HG02642 (cell line): Measurements from ENCODE around the gene PHACTR4.
"Not testable (repeated sequence)": the region's sequence is repeated elsewhere in the genome, so short reads cannot be mapped to it uniquely, and the experiment has no call there.

Source experiments
- ATAC-seq: cut with Tn5 transposase; IDR thresholded peaks from one replicate; pipeline ENCODE4 v1.9.1; 2021; ENCODE audit warnings: mild to moderate bottlenecking; ENCODE audit not compliant: unreplicated experiment, poor library complexity

PHACTR4 gene

GRCh38 chr1:28370239-28371009 lies 884 bp downstream of the PHACTR4 start:
- ATAC-seq: peak; percentile 18

DNA sequence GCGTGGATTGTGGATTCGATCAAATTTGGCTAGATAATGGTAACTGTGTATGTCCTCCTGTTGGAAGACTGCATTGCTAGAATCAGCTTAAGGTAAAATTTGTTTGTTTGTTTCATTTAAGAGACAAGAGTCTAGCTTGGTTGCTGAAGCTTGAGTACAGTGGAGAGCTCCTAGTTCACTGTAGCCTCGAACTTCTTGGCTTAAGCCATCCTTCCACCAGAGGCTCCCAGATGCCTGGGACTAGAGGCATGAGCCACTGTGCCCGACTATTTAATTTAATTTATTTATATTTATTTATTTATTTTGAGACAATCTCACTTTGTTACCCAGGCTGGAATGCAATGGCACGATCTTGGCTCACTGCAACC lies 1.5 kb downstream of the PHACTR4 start:
- no peak for ATAC-seq

DNA sequence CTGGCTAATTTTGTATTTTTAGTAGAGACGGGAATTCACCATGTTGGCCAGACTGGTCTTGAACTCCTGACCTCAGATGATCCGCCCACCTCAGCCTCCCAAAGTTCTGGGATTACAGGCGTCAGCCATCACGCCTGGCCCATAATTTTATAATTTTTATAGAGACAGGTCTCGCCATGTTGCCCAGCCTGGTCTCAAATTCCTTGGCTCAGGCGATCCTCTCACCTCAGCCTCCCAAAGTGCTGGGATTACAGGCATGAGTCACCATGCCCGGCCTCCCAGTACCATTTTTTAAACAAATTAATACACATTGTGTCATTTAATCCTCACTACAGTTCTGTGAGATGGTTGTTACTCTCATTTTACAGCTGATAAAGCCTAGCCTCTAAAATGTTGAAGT lies 3.9 kb downstream of the PHACTR4 start:
- not testable (repeated sequence) for ATAC-seq

GRCh38 chr1:28374297-28374696 lies 4.8 kb downstream of the PHACTR4 start:
- ATAC-seq: no peak

DNA sequence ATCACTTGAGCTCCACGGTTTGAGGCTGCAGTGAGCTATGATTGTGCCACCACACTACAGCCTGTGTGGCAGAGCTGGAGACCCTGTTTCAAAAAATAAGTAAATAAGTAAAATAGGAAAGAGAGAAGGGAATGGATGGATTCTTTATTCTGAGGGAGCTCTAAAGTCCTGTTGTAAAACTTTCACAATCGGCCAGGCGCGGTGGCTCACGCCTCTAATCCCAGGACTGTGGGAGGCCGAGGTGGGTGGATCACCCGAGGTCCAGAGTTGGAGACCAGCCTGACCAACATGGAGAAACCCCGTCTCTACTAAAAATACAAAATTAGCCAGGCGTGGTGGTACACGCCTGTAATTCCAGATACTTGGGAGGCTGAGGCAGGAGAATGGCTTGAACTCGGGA lies 6.1 kb downstream of the PHACTR4 start:
- ATAC-seq: not testable (repeated sequence)

- ATAC-seq: not testable (repeated sequence)
Observed at GRCh38 chr1:28376195-28376594, 6.7 kb downstream of the PHACTR4 start.

GRCh38 chr1:28378906-28379305 lies 9.4 kb downstream of the PHACTR4 start:
- no peak for ATAC-seq

- no peak for ATAC-seq
Observed at GRCh38 chr1:28380394-28380793, 10.9 kb downstream of the PHACTR4 start.

- ATAC-seq: not testable (repeated sequence)
Observed at GRCh38 chr1:28383785-28384184, 14.2 kb downstream of the PHACTR4 start.

DNA sequence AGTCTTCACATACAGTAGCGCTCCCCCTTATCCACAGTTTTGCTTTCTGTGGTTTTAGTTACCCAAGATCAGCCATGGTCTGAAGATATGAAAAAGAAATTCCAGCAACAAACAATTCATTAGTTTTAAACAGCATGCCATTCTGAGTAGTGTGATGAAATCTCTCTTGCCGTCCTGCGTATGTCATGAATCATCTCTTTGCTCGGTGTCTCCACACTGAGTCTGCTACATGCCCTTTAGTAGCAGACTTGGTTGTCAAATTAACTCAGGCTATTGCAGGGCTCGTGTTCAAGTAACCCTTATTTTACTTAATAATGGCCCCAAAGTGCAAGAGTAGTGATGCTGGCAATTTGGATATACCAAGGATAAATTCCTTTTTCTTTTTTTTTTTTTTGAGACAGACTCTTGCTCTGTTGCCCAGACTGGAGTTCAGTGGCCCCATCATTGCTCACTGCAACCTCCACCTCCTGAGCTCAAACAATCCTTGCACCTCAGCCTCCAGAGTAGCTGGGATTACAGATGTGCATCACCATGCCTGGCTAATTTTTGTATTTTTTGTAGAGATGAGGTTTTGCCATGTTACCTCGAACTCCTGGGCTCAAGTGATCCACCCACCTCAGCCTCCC lies 22.6 kb downstream of the PHACTR4 start:
- ATAC-seq: no peak

GRCh38 chr1:28394136-28394535 lies 24.6 kb downstream of the PHACTR4 start:
- ATAC-seq: no peak

- ATAC-seq: no peak
Observed at GRCh38 chr1:28395181-28395580, 25.6 kb downstream of the PHACTR4 start.

- ATAC-seq: no peak
Observed at GRCh38 chr1:28401760-28402159, 32.2 kb downstream of the PHACTR4 start.

DNA sequence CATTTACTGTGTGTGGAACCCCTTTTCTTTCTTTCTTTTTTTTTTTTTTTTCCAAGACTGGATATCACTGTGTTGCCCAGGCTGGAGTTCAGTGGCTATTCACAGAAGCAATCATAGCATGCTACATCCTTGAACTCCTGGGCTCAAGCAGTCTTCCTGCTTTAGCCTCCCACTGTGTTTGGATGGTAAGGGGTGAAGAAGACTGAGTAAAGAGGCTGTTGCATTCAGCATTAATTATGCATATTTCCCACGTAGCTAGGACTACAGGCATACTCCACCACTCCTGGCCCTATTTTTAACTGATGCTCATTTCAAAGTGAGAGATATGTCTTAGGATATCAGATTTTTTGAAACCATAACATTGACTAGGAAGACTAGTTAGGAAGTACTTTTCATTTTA lies 39.5 kb downstream of the PHACTR4 start:
- no peak for ATAC-seq

DNA sequence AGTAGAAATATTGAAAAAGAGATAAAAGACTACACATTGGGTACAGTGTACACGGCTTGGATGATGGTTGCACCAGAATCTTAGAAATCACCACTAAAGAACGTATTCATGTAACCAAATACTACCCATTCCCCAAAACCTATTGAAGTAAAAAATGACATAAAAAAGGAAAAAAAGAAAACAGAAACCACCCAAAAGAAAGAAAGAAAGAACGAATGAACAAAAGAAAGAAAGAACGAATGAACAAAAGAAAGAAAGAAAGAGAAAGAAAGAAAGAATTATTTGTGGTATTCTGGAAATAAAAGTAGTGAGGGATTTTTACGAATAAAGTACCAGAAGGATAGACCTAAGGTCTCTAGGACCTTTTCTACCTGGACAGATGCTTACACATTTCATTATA lies 42.1 kb downstream of the PHACTR4 start:
- no peak for ATAC-seq

DNA sequence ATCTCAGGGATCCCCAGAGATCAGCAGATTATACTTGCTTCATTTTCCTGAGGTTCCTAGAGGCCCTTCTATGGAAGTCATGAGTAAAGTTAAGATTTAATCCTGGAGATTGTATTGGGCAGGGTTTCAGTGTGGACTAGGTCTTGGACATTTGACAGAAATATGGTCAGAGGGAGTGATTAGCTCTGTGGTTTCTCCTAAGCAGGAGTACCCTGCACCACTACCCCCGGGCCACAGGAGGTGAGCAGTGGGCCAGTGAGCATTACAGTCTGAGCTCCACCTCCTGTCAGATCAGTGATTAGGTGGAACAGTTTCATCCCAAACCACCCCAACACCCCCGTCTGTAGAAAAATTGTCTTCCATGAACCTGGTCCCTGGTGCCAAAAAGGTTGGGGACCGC lies 43.2 kb downstream of the PHACTR4 start:
- ATAC-seq: no peak

- no peak for ATAC-seq
Observed at GRCh38 chr1:28416509-28417194, 47.1 kb downstream of the PHACTR4 start.

DNA sequence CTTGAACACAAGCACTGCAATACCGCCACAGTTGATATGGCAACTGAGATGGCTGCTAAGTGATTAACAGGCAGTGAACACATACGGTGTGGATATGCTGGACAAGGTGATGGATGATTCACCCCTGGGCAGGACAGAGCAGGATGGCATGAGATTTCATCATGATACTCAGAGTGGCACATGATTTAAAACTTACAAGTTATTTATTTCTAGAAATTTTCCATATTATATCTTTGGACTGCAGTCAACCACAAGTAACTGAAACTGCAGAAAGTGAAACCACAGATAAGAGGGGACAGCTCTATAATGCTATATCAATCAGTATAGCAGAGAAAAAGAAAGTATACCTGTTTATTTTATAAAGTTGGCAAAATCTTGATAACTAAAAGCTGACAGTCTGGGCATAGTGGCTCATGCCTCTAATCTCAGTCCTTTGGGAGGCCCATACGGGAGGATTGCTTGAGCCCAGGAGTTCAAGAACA lies 47.9 kb downstream of the PHACTR4 start:
- ATAC-seq: no peak

DNA sequence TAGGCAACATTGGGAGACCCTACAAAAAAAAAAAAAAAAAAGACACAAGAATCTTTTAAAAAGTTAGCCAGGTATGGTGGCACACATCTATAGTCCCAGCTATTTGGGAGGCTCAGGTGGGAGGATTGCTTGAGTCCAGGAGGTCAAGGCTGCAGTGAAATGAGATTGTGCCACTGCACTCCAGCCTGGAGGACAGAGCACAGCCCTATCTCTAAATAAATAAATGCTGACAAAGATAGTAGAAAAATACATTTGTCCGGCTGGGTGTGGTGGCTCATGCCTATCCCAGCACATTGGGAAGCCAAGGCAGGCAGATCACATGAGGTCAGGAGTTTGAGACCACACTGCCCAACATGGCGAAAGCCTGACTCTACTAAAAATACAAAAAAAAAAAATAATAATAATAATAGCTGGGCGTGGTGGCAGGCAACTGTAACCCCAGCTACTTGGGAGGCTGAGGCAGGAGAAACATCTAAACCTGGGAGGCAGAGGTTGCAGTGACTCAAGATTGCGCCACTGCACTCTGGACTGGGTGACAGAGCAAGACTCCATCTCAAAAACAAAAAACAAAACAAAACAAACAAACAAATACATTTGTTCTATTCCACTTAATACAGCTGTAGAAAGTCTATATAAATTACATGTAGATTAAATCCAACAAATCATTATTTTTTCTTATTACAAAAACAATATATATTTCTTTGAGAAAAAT lies 48.5 kb downstream of the PHACTR4 start:
- no peak for ATAC-seq

GRCh38 chr1:28421744-28422143 lies 52.2 kb downstream of the PHACTR4 start:
- ATAC-seq: no peak

GRCh38 chr1:28426831-28427230 lies 57.3 kb downstream of the PHACTR4 start:
- no peak for ATAC-seq
